HG03095 (cell line): ENCODE measurements around the gene PFKFB3.
"Not testable (repeated sequence)": the region's sequence is repeated elsewhere in the genome, so short reads cannot be mapped to it uniquely, and the experiment has no call there.

ENCODE experiments used
- ATAC-seq: cut with Tn5 transposase; IDR thresholded peaks from one replicate; pipeline ENCODE4 v1.9.1; 2021; ENCODE audit warnings: moderate library complexity; ENCODE audit not compliant: unreplicated experiment

The PFKFB3 gene

DNA sequence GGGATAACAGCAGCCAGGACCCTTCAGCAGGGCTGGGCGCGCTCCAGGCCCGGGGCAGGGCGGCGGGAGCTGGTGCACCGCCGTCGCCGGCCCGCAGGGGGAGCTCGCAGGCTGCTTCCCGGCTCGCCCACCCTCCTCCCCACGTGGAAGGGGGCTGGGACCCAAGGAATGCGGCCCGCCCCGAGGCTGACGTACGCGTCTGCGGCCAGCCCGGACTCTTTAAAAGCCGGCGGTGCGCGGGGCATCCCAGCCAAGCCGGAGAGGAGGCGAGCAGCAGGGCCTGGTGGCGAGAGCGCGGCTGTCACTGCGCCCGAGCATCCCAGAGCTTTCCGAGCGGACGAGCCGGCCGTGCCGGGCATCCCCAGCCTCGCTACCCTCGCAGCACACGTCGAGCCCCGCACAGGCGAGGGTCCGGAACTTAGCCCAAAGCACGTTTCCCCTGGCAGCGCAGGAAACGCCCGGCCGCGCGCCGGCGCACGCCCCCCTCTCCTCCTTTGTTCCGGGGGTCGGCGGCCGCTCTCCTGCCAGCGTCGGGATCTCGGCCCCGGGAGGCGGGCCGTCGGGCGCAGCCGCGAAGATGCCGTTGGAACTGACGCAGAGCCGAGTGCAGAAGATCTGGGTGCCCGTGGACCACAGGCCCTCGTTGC lies at the start of gene PFKFB3:
TSS of gene PFKFB3 (plus strand) at position 249 of the 647 bp plus-strand sequence. CDS start at position 578, 329 bp downstream.
- peak; percentile 68 for ATAC-seq

DNA sequence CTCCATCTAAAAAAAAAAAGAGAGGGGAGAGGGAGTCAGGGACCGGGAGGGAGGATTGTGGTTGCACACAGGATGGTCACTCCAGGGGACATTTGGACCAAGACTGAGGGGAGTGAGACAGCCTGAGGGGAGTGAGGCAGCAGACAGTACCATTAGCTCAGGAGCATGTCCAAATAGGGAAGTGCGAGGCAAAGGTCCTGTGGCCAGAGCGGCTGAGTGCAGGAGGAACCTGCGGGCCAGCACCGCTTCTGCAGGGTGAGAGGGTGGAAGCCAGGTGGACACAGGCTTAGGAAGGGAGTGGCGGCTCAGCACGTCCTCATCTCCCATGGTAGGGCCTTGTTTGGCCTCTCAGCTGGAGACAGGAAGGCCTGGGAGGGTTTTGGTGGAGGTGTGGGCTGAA lies 48.9 kb upstream of the PFKFB3 start:
- no peak for ATAC-seq

DNA sequence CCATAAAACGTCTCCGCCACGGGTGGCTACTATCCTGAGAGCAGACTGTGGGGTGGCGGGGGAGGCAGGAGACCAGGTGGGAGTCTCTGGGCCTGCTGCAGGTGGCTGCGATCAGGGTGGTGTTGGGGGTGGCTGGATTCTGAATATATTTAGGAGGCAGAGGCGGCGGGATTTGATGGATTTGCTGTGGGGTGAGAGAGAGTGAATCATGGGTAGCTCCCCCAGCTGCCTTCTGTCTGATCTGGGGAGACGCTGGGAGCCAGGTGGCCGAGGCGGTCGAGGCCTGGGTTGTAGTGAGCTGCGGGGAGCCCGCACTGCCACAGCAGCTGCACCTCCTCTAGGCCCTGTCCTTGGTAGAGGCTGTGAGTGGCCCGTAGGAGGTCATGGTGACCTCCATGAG lies 48.2 kb upstream of the PFKFB3 start:
- no peak for ATAC-seq

DNA sequence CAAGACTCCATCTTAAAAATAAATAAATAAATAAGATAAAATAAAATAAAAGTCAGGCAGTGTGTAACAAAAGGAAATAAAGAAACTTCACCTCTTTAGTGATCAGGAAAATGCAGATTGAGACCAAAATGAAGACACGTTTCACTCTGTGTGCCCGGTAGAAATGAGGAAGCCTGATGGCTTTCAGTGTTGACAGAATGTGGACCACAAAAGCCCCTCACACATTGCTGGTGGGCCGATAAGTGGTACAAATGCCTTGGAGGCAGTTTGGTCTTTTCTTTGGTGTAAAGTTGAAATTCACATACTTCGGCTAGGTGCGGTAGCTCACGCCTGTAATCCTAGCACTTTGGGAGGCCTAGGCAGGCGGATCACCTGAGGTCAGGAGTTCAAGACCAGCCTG lies 44.5 kb upstream of the PFKFB3 start:
- no peak for ATAC-seq

DNA sequence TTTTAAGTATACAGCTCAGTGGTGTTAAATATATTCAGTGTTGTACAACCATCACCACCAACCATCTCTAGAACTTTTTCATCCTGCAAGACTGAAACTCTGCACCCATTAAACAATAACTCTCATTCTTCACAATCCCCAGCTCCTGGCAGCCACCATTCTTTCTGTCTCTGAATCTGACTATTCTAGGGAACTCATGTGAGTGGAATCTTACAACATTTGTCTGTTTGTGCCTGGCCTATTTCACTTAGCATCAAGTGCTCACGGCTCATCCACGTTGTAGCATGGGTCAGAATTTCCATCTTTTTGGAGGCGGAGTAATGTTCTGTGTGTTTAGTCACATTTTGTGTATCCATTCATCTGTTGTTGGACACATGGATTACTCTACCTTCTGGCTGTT lies 40.8 kb upstream of the PFKFB3 start:
- ATAC-seq = no peak

DNA sequence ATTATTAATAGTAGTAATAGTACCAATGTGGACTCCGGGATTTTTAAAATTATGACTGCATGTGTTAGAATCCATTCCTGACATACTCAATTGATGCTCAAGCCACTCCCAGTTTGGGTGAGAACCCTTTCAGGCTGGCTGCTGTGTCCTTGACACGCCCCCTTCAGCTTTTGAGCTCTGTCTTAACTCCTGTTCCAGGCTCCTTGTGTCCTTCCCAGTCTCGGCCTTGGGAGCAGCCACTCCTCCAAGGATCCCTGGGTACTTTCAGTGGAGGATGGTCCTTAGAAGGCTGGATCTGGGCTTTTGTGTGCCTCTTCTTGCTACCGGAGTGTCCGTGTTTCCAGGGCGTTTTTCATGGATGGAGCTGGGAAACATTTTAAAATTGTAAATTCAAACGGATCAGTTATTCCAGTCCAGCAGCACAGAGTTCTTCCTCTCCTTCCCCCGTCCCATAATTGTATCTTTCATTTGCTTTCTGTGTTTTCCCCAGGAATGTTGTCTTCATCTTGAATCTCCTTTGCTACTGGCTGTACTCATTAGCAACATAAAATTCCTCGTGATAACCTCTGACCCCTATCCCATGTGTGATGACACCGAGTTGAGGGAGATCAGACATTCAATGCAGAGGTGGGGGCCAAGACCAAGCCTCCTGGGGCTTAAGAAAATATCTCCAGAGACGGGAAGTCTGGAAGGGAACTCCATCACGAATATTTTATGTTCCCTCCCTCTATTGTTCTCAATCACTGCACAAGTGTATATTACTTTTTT lies 40.0 kb upstream of the PFKFB3 start:
- no peak for ATAC-seq

DNA sequence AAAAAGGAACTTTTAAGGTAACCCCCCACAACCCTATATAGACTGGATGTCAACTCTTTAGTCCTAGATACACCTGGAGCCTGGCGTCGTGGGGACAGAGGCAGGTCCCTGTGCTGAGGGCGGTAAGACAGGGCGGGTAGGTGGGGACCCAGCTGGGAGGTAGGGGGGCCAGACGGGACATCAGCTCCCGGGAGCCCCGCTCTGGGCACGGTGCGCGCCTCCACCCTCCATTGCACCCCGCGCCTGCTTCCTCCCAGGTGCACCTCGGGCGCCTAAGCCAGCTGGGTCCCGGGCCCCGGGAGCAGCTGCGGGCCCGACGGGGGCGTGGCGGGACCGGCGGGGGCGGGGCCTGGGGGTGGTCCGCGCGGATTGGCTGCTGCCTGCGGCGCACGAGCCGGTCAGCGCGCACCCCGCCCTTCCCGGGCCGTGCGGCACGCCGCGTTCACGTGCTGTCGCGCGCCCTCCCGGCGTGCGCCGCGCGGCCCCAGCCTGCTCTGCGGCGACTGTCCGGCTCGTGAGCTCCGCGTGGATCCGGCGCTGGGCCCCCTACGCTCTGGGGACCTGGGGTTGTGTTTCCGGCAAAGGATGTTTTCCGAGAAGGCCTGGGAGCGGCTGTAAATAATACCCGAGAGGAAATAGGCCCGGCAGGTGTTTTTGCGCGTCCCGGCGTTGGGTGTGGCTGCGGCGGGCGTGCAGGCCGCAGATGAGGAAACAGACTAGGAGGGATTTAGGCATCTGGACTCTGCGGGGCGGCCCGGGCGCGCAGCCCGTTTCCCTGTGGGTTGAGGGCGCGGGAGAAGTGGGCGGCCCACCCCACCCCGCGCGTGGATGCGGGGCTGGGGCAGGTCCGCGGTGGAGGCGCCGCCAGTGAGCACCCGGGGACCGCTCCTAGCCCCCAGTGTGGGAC lies 39.1 kb upstream of the PFKFB3 start:
- peak; percentile 96 for ATAC-seq

DNA sequence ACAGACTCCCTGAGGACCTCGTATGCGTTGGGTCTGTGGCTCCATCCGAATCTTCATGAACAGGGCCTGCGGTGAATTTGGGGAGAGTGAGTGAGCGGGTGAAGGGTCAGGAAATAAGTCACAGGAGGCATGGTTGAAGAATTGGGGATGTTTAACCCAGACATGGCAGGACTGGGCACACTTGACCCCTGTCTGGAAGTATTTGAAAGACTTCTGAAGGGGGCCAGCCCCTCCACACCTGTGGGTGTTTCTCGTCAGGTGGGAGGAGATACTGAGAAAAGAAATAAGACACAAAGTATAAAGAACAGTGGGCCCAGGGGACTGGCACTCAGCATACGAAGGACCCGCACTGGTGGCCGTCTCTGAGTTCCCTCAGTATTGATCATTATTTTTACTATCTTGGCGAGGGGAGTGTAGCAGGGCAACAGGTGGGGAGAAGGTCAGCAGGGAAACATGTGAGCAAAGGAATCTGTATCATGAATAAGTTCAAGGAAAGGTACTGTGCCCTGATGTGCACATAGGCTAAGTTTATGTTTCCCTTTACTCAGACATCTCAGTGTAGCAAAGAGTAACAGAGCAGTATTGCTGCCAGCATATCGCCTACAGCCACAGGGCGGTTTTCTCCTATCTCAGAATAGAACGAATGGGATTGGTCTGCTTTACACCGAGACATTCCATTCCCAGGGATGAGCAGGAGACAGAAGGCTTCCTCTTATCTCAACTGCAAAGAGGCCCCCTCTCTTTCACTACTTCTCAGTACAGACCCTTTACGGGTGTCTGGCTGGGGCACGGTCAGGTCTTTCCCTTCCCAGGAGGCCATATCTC lies 38.2 kb upstream of the PFKFB3 start:
- no peak for ATAC-seq

DNA sequence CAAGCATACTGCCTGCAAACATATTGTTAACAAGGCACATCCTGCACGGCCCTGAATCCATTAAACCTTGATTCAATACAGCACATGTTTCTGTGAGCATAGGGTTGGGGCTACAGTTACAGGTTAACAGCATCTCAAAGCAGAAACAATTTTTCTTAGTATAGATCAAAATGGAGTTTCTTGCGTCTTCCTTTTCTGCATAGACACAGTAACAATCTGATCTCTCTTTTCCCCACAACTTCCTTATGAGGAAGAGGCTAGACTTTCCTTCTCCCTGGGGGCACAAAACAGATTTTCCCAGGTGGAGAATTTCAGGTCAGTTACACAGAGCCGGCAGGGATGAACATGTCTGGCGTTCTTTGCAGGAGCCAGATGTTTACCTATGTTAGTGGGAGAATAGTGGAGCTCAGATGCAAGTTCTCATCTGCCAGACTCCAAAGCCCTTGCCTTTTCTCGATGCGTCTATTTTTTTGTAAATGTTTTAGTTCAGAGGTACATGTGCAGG lies 37.5 kb upstream of the PFKFB3 start:
- no peak for ATAC-seq

DNA sequence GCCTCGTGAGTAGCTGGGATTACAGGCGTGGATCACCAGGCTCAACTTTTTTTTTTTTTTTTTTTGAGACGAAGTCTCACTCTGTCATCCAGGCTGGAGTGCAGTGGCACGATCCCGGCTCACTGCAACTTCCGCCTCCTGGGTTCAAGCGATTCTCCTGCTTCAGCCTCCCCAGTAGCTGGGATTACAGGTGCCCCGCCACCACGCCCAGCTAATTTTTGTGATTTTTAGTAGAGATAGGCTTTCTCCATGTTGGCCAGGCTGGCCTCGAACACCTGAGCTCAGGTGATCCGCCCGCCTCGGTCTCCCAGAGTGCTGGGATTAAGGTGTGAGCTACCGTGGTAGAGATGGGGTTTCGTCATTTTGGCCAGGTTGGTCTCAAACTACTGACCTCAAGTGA lies 36.8 kb upstream of the PFKFB3 start:
- not testable (repeated sequence) for ATAC-seq

DNA sequence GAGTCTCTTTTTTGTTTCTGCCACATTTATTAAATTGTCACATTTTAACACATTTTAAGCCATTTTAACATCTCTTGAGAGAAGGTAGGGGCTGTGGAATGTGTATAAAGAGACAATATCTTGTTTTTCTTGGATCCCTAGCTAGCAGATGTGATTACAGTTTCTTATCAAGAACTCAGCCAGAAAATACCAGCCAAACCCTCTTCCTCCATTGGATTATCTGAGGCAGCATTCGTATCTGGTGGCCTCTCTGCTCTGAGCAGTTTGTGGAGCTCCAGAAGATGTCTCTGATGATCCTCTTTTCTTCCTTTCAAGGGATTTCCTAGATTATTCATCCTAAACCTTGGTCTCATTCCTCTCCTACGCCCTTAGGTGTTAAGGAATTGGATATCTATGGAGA lies 35.3 kb upstream of the PFKFB3 start:
- ATAC-seq = no peak

DNA sequence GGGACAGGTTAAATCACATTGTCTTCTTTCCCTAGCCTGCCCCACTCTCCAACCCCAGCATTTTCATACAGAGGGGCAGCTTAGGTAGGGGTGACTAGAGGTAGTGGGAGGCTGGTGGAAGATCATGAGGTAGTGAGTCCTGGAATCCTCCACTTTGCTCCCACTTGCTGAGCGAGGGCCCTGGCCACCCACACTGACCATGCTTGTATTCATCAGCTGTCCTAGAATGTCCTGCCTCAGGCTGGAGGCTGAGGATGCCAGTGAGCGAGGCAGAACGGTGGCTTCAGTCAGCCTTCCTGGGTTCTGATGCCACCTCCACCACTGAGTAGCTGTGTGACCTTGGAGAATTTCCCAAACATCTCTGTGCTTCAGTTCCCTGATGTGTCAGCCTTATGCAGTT lies 34.6 kb upstream of the PFKFB3 start:
- ATAC-seq = no peak

DNA sequence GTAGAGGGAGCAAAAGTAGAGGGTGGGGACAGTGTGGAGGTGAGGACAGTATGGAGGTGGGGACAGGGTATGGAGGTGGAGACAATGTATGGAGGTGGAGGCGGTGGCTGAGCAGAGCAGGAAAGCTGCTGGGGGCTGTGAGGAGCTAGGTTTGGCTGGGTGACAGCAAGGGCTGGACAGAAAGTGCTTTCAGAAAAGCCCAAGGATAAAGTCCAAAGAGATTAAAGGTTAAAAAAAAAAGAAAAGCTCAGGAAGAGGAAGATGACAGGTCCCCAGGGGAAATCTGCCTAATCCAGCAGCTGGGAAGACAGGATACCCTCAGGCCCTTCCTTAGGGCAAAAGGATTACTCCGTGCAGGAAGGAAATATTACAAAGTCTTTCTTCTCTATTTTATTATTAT lies 32.1 kb upstream of the PFKFB3 start:
- no peak for ATAC-seq

DNA sequence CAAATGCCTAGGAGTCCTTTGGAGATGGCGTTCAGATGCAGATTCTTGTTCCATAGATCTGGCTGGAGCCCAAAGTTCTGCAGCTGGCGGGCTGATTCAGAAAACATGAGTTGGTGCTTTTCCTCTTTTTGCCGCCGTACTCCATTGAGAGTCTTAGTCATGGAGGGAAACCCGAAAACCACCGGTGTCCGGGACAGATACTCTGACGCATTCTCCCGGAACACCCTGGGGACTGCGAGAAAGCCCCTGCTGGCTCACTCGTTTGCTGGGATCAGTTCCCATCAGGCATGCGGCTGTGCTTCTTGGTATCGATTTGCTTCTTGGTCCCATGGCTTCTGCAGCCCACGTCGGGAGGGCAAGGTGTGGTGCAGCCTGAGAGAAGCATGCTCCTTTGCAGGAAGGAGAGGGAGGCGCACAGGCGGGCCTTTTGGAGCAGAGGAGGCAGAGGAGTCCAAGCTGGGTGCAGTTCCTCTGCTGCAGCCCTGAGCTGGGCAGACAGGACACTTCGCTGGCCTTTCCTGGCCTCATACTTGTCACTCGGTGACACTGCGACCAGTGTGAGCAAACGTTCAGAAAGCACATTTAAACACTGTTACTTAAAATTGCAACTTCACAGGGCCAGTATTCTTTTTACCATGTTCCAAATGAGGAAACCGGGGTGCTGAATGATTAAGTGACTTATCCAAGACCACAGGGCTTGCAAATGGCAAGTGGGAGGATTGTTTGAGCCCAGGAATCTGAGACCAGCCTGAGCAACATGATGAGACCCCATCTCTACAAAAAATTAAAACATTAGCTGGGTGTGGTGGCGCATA lies 30.6 kb upstream of the PFKFB3 start:
- ATAC-seq = no peak

DNA sequence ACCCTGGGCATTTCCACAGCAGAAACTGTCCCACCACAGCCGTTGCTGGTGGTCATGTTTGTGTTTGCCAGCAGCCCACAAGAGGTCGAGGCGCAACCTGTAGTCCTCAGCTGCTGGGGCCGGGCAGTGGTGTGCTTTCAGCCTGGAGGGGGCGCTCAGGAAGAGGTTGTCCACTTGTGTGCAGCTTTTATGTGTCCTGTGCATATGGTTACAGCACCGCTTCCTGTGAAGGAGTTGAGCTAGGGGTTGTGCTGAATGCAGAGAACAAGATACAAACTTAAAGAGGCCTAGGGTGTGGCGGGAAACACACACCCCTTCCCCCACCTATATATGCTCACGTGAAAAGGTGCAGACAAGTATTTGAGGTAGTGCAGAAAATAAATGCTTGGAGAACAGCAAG lies 29.5 kb upstream of the PFKFB3 start:
- no peak for ATAC-seq

DNA sequence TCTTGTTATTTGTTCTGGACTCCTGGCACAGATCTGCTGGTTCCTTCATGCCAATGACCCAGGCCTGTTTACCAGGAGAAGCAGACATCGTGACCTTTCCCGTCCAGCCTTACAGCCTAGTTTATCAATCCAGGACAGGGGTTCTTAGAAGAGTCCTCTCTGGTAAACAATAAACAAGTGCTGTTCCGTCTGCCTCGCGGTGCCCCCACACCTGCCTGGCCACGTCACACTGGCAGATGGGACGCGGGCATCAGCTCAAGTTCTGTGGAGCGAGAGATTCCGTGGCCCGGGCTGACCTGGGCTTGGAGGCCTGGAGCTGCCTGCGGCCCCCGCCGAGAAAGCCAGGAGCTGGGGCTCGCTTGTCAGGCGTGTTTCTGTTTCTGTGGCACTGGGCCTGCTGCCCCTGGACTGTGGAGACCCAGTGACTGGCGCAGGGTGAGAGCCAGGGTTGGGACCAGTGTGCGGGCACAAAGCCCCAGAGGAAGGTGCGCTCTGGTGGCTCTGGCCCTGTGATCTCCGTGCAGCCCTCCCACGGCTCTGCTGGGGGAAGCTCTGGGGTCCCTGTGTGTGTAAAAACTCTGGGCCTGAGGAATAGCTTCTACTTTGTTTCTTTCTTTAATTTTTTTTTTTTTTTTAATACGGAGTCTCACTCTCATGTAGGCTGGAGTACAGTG lies 28.4 kb upstream of the PFKFB3 start:
- ATAC-seq = no peak

DNA sequence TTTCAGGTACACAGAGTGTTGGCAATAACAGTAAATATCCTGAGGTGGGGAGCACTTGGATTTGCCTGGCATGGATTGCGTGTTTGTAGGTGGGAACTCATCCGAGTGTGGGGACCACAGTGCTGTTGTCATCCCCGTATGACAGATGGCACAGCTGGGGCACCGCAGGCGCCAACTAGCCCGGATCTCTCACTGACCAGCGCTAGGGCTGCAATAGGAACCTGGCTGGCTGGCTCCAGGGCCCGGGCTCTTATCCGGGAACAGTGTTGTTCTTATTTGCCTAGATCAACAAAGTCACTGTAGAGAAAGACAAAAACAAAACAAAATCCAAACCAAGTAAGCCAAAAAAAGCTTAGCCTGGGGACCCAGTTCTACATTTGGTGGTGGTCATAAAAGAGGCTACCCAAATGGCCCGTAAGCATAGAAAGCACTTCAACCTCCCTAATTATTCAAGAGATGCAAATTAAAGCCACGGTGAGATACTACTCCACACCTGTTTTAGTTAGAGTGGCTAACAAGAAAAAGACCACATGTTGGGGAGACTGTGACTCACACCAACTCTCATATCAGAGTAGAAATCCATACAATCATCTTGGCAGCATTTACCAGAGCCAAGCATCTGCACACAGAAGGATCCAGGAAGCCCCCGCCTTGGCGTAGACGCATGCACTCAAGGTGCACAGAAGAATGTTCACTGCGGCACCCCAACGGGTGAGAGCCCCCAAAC lies 27.2 kb upstream of the PFKFB3 start:
- ATAC-seq = no peak

DNA sequence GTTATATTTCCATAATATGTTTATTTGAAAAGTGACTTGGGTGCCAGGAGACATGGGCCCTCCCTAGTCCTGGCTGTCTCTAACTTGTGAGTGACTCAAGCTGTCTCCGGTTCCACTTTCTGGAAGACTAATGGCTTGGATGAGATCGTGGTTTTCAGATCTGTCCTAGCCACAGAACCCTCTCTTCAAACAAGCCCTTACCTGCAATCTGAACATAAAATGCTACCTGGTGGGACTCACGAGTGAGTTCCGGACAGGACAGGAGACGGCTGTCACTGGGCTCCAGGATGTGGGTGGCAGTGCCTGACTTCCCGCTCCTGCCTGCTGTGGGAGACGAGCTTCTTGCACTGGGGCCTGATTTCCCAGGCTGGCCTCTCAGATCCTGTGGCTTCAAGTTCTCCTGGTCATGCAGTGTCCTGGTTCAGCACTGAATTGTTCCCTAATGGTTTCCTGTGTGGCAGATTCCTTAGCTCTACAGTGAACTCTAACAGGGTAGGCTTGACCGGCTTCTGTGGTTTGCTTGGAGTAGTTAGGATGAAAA lies 26.0 kb upstream of the PFKFB3 start:
- ATAC-seq = no peak
